ENCODE results near the gene UMPS. TPM values are rescaled to one million over a fixed set of nuclear protein-coding genes. Genes with fewer than 3 reads are reported as not detected.

UMPS gene
- total RNA-seq, 1 donor from 2014 or later: 47.6 TPM

GRCh38 chr3:124700880-124701684 is 29.2 kb upstream of the UMPS start:
- no peaks in the 10 kb centered on the region for H3K9me3 Mint-ChIP-seq
- H3F3A ChIP-seq (ENCODE audit: low read depth): no peaks in the 10 kb centered on the region
- peak overlapping the region; percentile 11 for H3K4me3 Mint-ChIP-seq
- peaks cover 14% of the 10 kb centered on the region for H3K4me1 Mint-ChIP-seq
- H3K27ac Mint-ChIP-seq: peak overlapping the region; percentile 77
- H3K4me3 ChIP-seq: no peak overlapping the region
- DNase-seq (ENCODE audit: low spot score): peak; percentile 22
- H3K79me2 ChIP-seq (ENCODE audit: low read depth): no peaks in the 10 kb centered on the region
- no peak overlapping the region for H3K4me2 ChIP-seq
- H3K9ac ChIP-seq: no peak overlapping the region
- no peaks in the 10 kb centered on the region for H3K27me3 ChIP-seq
- no peak overlapping the region for H3K27ac ChIP-seq
- no peaks in the 10 kb centered on the region for H4K20me1 ChIP-seq (ENCODE audit: low read depth)
- H3K9me3 ChIP-seq (ENCODE audit: low read depth): no peaks in the 10 kb centered on the region
- H3K27me3 Mint-ChIP-seq (ENCODE audit: insufficient read depth, low read depth): peaks cover 2% of the 10 kb centered on the region
- H3K36me3 Mint-ChIP-seq: no peaks in the 10 kb centered on the region
- peaks cover 9% of the 10 kb centered on the region for H3K4me1 ChIP-seq
- H2AFZ ChIP-seq (replicated peaks): peak overlapping the region; percentile 70
- H3K36me3 ChIP-seq: no peaks in the 10 kb centered on the region
- TF ChIP-seq EZH2 (IDR thresholded peaks at IDR 0.05): no peak
- no peak for TF ChIP-seq EZH2phosphoT487 (IDR thresholded peaks at IDR 0.05)
- TF ChIP-seq CTCF (IDR thresholded peaks at IDR 0.05): no peak

GRCh38 chr3:124701687-124702086 is 28.6 kb upstream of the UMPS start:
- Histone ChIP-seq H3K4me2 (no peak overlapping the region), H3K27me3 (no peaks in the 10 kb centered on the region), H3K36me3 (no peaks in the 10 kb centered on the region), H2AFZ (replicated peaks) (no peak overlapping the region), H4K20me1 (ENCODE audit: low read depth) (no peaks in the 10 kb centered on the region), H3K79me2 (ENCODE audit: low read depth) (no peaks in the 10 kb centered on the region), H3F3A (ENCODE audit: low read depth) (no peaks in the 10 kb centered on the region), H3K4me3 (no peak overlapping the region), H3K27ac (no peak overlapping the region), H3K4me1 (peaks cover 10% of the 10 kb centered on the region), H3K9me3 (ENCODE audit: low read depth) (no peaks in the 10 kb centered on the region), H3K9ac (no peak overlapping the region)
- Mint-ChIP-seq H3K9me3 (no peaks in the 10 kb centered on the region), H3K36me3 (no peaks in the 10 kb centered on the region), H3K27me3 (ENCODE audit: insufficient read depth, low read depth) (peaks cover under 1% of the 10 kb centered on the region), H3K27ac (peak overlapping the region; percentile 15), H3K4me3 (no peak overlapping the region), H3K4me1 (peaks cover 15% of the 10 kb centered on the region)
- DNase-seq (ENCODE audit: low spot score): no peak
- no peak for TF ChIP-seq EZH2 (IDR thresholded peaks at IDR 0.05)
- TF ChIP-seq EZH2phosphoT487 (IDR thresholded peaks at IDR 0.05): no peak
- no peak for TF ChIP-seq CTCF (IDR thresholded peaks at IDR 0.05)

- H3K4me3 ChIP-seq: no peak overlapping the region
- Mint-ChIP-seq H3K4me3 (no peak overlapping the region), H3K27ac (no peak overlapping the region), H3K27me3 (ENCODE audit: insufficient read depth, low read depth) (no peaks in the 10 kb centered on the region), H3K9me3 (no peaks in the 10 kb centered on the region), H3K4me1 (peaks cover 22% of the 10 kb centered on the region), H3K36me3 (peaks cover under 1% of the 10 kb centered on the region)
- peaks cover 17% of the 10 kb centered on the region for H3K4me1 ChIP-seq
- no peaks in the 10 kb centered on the region for H3K9me3 ChIP-seq (ENCODE audit: low read depth)
- peaks cover 7% of the 10 kb centered on the region for H3F3A ChIP-seq (ENCODE audit: low read depth)
- TF ChIP-seq EZH2phosphoT487 (IDR thresholded peaks at IDR 0.05): no peak
- TF ChIP-seq CTCF (IDR thresholded peaks at IDR 0.05): no peak
- no peak for TF ChIP-seq EZH2 (IDR thresholded peaks at IDR 0.05)
- H3K9ac ChIP-seq: no peak overlapping the region
- H3K4me2 ChIP-seq: no peak overlapping the region
- no peaks in the 10 kb centered on the region for H4K20me1 ChIP-seq (ENCODE audit: low read depth)
- no peaks in the 10 kb centered on the region for H3K79me2 ChIP-seq (ENCODE audit: low read depth)
- no peak overlapping the region for H3K27ac ChIP-seq
- no peaks in the 10 kb centered on the region for H3K36me3 ChIP-seq
- no peaks in the 10 kb centered on the region for H3K27me3 ChIP-seq
- no peak overlapping the region for H2AFZ ChIP-seq (replicated peaks)
- no peak for DNase-seq (ENCODE audit: low spot score)
Observed at GRCh38 chr3:124702950-124703349, 27.3 kb upstream of the UMPS start.
